Thyroid gland (tissue), 4 donors: ENCODE results near the gene CFAP20DC.

Experiments
- POLR2A ChIP-seq, 2 donors: fragments of 450-650 bp; IDR thresholded peaks; one replicate each; pipeline ENCODE4 v1.6.1; 2017; ENCODE audit warnings: antibody characterized with exemption in 2 of 2, mild to moderate bottlenecking in 2 of 2, moderate library complexity in 1 of 2
- TF ChIP-seq, protein P1 (sequence below), 6 experiments: fragments of 200-600 bp in 3 of 6; fragments of 450-650 bp in 3 of 6; sonication (generic) in 3 of 6; IDR thresholded peaks; one replicate each; pipeline ENCODE4 v1.5.1; 2016 to 2019; ENCODE audit warnings: antibody characterized with exemption in 6 of 6, mild to moderate bottlenecking in 2 of 6, inconsistent platforms in 1 of 6, moderate library complexity in 1 of 6

- TF ChIP-seq, protein P1, sequence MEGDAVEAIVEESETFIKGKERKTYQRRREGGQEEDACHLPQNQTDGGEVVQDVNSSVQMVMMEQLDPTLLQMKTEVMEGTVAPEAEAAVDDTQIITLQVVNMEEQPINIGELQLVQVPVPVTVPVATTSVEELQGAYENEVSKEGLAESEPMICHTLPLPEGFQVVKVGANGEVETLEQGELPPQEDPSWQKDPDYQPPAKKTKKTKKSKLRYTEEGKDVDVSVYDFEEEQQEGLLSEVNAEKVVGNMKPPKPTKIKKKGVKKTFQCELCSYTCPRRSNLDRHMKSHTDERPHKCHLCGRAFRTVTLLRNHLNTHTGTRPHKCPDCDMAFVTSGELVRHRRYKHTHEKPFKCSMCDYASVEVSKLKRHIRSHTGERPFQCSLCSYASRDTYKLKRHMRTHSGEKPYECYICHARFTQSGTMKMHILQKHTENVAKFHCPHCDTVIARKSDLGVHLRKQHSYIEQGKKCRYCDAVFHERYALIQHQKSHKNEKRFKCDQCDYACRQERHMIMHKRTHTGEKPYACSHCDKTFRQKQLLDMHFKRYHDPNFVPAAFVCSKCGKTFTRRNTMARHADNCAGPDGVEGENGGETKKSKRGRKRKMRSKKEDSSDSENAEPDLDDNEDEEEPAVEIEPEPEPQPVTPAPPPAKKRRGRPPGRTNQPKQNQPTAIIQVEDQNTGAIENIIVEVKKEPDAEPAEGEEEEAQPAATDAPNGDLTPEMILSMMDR (IDR thresholded peaks at IDR 0.05) = no peak
- TF ChIP-seq POLR2A (IDR thresholded peaks at IDR 0.05) = no peak
Observed at GRCh38 chr3:58999774-59000160, 50.1 kb downstream of the CFAP20DC start.
